Activated naive CD8-positive, alpha-beta T cell treated with anti-CD3 and anti-CD28 coated beads, Interleukin-2, amount 50 U/mL, for 24 hours (primary cell): Measurements from ENCODE around the gene ATP13A2.

ENCODE experiments used
- ATAC-seq: fragments of 150-1000 bp; cut with Tn5 transposase; one replicate; pipeline ENCODE4 v1.10.0; 2021
- DNase-seq: peaks from one replicate; pipeline ENCODE4 v3.0.0; 2021
- H3K27ac Mint-ChIP-seq: one replicate; pipeline ENCODE4 v1.8.0; 2021; ENCODE audit warnings: mild to moderate bottlenecking, mixed read lengths
- H3K27me3 Mint-ChIP-seq: one replicate; pipeline ENCODE4 v1.8.0; 2021; ENCODE audit warnings: mixed read lengths
- H3K36me3 Mint-ChIP-seq: one replicate; pipeline ENCODE4 v1.8.0; 2021; ENCODE audit warnings: low read depth, mixed read lengths
- H3K4me1 Mint-ChIP-seq: one replicate; pipeline ENCODE4 v1.8.0; 2021; ENCODE audit warnings: mixed read lengths
- H3K4me3 Mint-ChIP-seq: one replicate; pipeline ENCODE4 v1.8.0; 2021; ENCODE audit warnings: mild to moderate bottlenecking, moderate library complexity, mixed read lengths
- H3K9me3 Mint-ChIP-seq: one replicate; pipeline ENCODE4 v1.8.0; 2021; ENCODE audit warnings: mixed read lengths

The ATP13A2 gene

DNA sequence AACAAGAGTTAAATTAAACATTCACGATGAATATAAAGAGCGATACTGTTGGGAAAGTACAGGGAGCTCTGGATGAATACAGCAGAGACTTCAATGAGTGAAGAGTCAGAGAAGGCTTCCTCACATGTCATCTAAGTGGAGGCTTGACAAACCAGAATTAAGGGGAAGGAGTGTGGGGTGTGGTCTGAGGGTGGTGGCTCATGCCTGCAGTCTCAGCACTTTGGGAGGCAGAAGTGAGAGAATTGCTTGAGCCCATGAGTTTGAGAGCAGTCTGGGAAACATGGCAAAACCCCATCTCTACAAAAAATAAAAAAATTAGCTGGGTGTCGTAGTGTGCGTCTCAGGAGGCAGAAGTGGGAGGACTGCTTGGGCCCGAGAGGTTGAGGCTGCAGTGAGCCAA, 33.4 kb upstream of the ATP13A2 start:
- ATAC-seq (no peak), DNase-seq (no peak)
- Mint-ChIP-seq H3K4me1 (peaks cover 12% of the 10 kb centered on the region), H3K36me3 (peaks cover 30% of the 10 kb centered on the region), H3K27me3 (no peaks in the 10 kb centered on the region), H3K27ac (peak overlapping the region; percentile 41), H3K4me3 (no peak overlapping the region), H3K9me3 (no peaks in the 10 kb centered on the region)

DNA sequence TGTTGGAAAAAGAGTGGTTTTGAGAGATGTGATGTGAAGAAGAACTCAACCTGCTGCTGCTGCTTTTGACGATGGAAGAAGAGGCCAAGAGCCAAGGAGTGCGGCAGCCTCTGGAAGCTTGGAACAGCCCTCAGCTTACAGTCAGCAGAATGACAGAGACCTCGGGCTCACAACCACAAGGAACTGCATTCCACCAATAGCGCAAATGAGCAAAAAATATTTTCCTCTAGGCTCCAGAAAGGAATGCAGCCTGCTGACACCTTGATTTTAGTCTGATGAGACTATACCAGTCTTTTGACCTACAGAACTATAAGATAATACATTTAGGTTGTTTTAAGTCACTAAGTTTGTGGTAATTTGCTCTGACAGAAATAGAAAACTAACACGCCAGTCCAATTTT, 31.9 kb upstream of the ATP13A2 start:
- Mint-ChIP-seq H3K27ac (no peak overlapping the region), H3K4me1 (peaks cover 12% of the 10 kb centered on the region), H3K36me3 (peaks cover 38% of the 10 kb centered on the region), H3K9me3 (no peaks in the 10 kb centered on the region), H3K27me3 (no peaks in the 10 kb centered on the region), H3K4me3 (no peak overlapping the region)
- DNase-seq (no peak), ATAC-seq (no peak)

DNA sequence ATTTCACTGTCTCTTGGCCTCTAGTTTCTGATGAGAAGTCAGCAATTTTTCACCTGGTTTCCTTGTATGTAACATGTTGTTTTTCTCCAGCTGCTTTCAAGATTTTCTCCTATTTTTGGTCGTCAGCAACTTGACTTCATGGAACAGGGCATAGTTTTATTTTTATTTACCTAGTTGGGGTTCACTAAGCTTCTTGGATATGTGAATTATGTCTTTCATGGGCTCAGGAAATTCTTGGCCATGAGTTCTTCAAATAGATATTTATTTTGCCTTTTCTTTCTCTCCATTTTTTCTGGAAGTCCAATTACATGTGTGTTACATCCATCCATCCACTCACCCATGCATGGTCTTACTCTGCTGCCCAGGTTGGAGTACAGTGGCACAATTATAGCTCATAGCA, 28.4 kb upstream of the ATP13A2 start:
- H3K4me3 Mint-ChIP-seq: no peak overlapping the region
- H3K27me3 Mint-ChIP-seq: no peaks in the 10 kb centered on the region
- ATAC-seq (no peak), DNase-seq (no peak)
- H3K27ac Mint-ChIP-seq: no peak overlapping the region
- no peaks in the 10 kb centered on the region for H3K9me3 Mint-ChIP-seq
- peaks cover 40% of the 10 kb centered on the region for H3K36me3 Mint-ChIP-seq
- H3K4me1 Mint-ChIP-seq: peaks cover 3% of the 10 kb centered on the region

DNA sequence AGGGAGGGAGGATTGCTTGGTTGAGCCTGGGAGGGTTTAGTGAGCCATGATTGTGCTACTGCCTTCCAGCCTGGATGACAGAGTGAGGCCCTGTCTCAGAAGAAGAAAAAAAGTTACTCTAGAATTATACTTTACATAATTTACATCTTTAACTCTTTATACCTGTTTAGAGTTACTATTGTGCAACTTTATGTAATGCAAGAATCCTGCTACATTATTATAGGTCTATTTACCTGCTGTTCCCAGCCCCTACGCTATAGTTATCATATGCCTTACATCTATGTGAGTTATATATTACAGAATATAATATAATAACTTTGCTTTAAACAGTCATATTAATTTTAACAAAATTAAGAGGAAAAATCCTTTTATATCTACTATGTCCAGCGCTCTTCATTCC, 27.8 kb upstream of the ATP13A2 start:
- DNase-seq (no peak), ATAC-seq (no peak)
- Mint-ChIP-seq H3K4me3 (no peak overlapping the region), H3K27me3 (no peaks in the 10 kb centered on the region), H3K4me1 (no peaks in the 10 kb centered on the region), H3K36me3 (peaks cover 37% of the 10 kb centered on the region), H3K27ac (no peak overlapping the region), H3K9me3 (no peaks in the 10 kb centered on the region)

DNA sequence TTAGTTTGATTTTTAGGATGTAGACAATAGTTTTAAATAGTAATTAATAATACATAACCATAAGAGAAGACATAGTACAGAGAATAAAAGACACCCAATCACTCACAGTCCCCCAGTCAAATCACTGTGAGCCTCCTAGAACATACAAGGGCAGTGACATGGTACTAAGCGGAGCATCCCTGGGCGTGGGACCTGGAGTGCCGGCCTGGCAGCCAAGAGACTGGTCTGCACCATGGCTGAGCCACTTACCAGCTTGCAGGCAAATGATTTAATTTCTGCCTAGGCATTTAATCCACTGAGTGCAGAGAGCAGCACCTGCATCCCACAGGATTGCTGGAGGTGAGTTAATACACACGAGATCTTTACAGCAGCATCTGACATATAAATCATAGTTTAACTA, 21.8 kb upstream of the ATP13A2 start:
- DNase-seq (no peak), ATAC-seq (no peak)
- no peaks in the 10 kb centered on the region for H3K9me3 Mint-ChIP-seq
- no peaks in the 10 kb centered on the region for H3K4me1 Mint-ChIP-seq
- H3K27me3 Mint-ChIP-seq: no peaks in the 10 kb centered on the region
- no peak overlapping the region for H3K4me3 Mint-ChIP-seq
- H3K36me3 Mint-ChIP-seq: peaks cover 26% of the 10 kb centered on the region
- no peak overlapping the region for H3K27ac Mint-ChIP-seq

DNA sequence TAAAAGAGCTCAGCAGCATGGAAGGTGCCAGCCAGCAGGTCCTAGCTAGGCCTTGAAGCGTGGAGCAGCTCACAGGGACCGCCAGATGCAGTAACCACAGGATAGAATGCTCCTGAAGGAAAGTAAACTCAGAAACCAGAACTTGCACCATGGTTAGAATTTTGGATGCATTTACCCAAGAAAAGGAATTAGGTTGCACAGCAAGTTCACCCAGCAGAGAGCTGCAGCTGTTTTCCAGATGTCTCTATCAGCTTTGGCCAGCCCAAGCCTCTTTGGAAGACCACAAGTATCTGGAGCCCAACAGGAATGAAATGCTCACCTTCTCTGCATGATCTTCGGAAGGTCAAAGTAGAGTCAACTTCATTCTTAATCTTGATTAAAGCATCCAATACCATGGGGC, 21.0 kb upstream of the ATP13A2 start:
- H3K27ac Mint-ChIP-seq: no peak overlapping the region
- ATAC-seq (no peak), DNase-seq (no peak)
- H3K9me3 Mint-ChIP-seq: no peaks in the 10 kb centered on the region
- H3K27me3 Mint-ChIP-seq: no peaks in the 10 kb centered on the region
- H3K4me1 Mint-ChIP-seq: no peaks in the 10 kb centered on the region
- H3K36me3 Mint-ChIP-seq: peaks cover 27% of the 10 kb centered on the region
- H3K4me3 Mint-ChIP-seq: no peak overlapping the region

DNA sequence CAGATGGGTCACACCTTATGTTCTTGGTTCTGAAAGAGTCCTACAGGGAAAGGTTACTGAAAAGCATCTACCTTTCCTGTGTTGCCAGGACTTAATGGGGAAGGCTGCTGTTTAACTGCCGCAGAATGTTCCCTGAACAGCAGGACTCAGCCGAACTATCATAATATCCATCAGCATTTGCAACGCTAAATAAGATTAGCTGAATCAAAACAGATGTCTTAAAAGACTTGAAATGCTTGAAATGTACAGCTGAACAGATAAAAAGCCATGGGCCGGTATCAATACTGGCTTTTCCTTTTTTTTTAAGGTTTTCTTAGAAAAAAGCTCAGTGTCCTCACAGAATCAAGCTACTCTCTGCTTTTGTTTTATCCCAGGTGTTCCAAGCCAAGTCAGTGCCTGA, 19.7 kb upstream of the ATP13A2 start:
- Mint-ChIP-seq H3K9me3 (no peaks in the 10 kb centered on the region), H3K4me3 (no peak overlapping the region), H3K27ac (no peak overlapping the region), H3K4me1 (no peaks in the 10 kb centered on the region), H3K27me3 (no peaks in the 10 kb centered on the region), H3K36me3 (peaks cover 33% of the 10 kb centered on the region)
- ATAC-seq (no peak), DNase-seq (no peak)

DNA sequence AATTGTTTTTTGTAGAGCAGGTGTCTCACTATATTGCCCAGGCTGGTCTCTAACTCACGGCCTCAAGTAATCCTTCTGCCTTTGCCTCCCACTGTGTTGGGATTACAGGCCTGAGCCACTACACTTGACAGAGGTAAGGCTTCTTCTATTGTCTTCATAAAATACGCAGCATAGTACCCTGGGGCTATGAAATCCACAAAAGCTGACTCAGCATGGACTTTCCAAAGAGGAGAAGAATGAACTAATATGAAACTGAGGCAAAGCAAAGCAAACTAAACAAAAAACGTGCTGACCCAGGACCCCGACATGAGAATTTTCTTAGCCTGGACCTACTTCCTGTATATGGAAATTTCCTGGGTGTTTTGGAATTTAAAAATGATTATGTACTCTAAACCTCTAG, 18.5 kb upstream of the ATP13A2 start:
- DNase-seq (no peak), ATAC-seq (no peak)
- Mint-ChIP-seq H3K4me1 (no peaks in the 10 kb centered on the region), H3K27me3 (no peaks in the 10 kb centered on the region), H3K36me3 (peaks cover 34% of the 10 kb centered on the region), H3K9me3 (no peaks in the 10 kb centered on the region), H3K4me3 (no peak overlapping the region), H3K27ac (no peak overlapping the region)

DNA sequence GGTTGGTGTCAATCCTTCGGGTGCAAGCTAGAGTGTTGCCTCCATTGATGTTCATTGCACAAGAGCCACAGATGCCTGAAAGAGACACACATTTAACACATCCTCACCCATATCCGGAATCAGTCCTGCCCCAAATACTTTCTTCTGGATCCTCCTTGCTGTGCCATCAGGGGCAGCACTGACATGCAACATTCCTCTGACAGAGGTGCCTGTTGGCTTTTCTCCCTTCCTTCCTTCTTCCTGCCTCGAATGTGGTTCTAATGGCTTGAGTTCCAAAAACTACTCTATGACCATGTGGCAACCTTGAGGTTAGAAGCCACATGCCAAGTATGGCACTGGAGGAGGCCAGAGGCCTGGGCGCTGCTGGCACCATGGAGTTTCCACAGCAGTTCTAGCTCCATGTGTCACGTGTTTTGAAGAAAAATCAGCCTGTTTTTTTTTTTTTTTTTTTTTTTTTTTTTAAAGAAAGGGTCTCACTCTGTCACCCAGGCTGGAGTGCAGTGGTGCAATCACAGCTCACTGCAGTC, 17.0 kb upstream of the ATP13A2 start:
- Mint-ChIP-seq H3K27ac (no peak overlapping the region), H3K36me3 (peaks cover 37% of the 10 kb centered on the region), H3K4me1 (no peaks in the 10 kb centered on the region), H3K27me3 (no peaks in the 10 kb centered on the region), H3K9me3 (no peaks in the 10 kb centered on the region), H3K4me3 (no peak overlapping the region)
- DNase-seq: no peak
- ATAC-seq: no peak

DNA sequence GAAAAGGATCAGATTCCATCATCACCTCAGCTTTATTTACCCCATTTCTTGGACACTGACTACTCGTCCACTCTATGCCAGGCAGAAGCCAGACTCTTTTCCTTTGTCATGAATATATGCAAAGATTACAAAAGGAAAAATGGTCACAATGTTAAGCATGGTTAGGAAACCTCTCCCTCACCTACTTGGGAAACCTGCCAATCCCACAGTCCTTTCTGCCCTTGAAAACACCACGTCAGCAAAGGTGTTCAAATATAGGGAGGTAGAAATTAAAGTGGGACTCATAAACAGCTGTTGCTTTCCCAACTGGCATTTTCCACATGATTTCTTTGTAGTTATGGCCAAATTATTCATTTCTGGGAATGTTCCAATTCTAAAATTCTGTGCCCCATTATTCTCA, 16.2 kb upstream of the ATP13A2 start:
- H3K36me3 Mint-ChIP-seq: peaks cover 38% of the 10 kb centered on the region
- no peaks in the 10 kb centered on the region for H3K27me3 Mint-ChIP-seq
- no peak overlapping the region for H3K27ac Mint-ChIP-seq
- H3K9me3 Mint-ChIP-seq: no peaks in the 10 kb centered on the region
- DNase-seq: no peak
- no peak for ATAC-seq
- H3K4me3 Mint-ChIP-seq: no peak overlapping the region
- no peaks in the 10 kb centered on the region for H3K4me1 Mint-ChIP-seq

DNA sequence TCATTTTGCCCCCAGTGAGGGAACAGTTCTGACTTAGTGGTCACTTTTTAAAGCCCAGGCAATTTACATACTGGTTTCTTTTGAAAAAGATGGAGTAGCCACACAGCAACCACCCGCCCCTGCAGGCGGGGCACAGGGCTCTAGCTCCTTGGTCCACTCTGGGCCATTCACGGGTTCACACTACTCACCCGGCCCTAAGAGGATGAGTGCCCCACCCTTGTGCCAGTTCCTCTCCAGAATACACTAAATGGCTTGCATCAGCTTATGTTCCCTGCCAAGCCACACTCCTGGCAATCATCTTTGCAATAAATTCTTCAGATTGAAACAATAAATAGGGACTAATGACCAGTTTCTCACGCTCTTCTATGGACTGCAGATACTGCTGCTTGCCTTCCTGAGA, 15.7 kb upstream of the ATP13A2 start:
- Mint-ChIP-seq H3K4me1 (no peaks in the 10 kb centered on the region), H3K4me3 (no peak overlapping the region), H3K27me3 (no peaks in the 10 kb centered on the region), H3K36me3 (peaks cover 38% of the 10 kb centered on the region), H3K9me3 (no peaks in the 10 kb centered on the region), H3K27ac (no peak overlapping the region)
- ATAC-seq (no peak), DNase-seq (no peak)

DNA sequence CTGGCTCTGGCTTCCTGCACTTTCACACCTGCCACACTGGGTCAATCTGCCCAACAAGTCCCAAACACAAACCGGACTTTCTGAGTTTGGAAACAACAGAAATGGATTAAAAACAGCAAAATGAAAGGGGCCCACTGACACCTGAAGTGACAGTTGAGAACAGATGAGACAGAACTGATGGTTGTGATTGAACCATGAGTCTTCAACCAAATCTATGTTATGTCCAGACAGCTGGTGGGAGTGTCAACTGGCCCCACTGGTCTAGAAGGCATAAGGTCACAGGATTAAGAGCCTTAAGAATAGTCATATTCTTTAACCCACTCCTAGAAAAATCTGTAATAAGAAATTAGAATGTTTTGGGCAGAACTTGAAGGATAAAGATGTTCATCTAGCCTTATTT, 13.0 kb upstream of the ATP13A2 start:
- Mint-ChIP-seq H3K27me3 (no peaks in the 10 kb centered on the region), H3K4me3 (no peak overlapping the region), H3K36me3 (peaks cover 46% of the 10 kb centered on the region), H3K9me3 (no peaks in the 10 kb centered on the region), H3K4me1 (no peaks in the 10 kb centered on the region), H3K27ac (no peak overlapping the region)
- DNase-seq: no peak
- ATAC-seq: no peak

DNA sequence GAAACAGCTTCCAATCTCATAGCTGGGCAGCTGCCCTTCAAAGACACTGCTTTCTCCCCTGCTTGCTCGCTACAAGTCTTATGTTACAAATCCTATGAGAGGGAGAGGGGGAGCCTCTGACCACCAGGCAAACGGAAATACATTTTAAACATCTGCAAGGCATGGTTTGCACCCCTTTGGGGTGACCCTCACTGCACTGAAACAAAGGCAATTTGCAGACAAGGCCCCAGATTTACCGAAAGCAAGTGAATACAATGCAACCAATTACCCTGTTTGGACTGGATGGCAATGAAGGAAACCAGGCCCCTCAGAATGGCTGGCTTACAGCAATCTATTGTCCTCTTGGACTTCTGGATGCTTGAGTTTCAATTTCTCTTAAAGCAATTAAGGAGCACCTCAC, 11.8 kb upstream of the ATP13A2 start:
- Mint-ChIP-seq H3K36me3 (peaks cover 48% of the 10 kb centered on the region), H3K9me3 (no peaks in the 10 kb centered on the region), H3K27ac (no peak overlapping the region), H3K27me3 (no peaks in the 10 kb centered on the region), H3K4me1 (peaks cover 9% of the 10 kb centered on the region), H3K4me3 (no peak overlapping the region)
- no peak for ATAC-seq
- no peak for DNase-seq

DNA sequence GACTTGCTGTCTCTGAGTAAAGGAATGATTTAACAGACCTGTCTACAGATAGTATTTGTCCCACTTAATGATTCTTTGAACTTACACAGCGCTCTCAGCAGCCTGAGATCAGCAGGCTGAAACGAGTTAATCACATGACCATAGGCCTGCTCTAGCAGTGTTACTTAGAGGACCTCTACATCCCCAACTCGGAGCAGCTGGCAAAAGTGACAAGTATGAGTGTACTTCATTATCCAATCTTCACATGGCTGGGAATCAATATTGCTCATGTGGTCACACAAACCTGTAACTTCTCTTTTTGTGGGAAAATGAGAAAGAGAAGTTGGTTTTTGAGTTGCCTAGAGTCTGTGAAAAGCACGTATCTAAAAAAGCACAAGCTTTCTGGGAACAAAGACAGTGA, 11.4 kb upstream of the ATP13A2 start:
- DNase-seq (no peak), ATAC-seq (no peak)
- peaks cover 47% of the 10 kb centered on the region for H3K36me3 Mint-ChIP-seq
- H3K27me3 Mint-ChIP-seq: no peaks in the 10 kb centered on the region
- no peaks in the 10 kb centered on the region for H3K9me3 Mint-ChIP-seq
- H3K4me3 Mint-ChIP-seq: no peak overlapping the region
- peaks cover 9% of the 10 kb centered on the region for H3K4me1 Mint-ChIP-seq
- H3K27ac Mint-ChIP-seq: no peak overlapping the region

DNA sequence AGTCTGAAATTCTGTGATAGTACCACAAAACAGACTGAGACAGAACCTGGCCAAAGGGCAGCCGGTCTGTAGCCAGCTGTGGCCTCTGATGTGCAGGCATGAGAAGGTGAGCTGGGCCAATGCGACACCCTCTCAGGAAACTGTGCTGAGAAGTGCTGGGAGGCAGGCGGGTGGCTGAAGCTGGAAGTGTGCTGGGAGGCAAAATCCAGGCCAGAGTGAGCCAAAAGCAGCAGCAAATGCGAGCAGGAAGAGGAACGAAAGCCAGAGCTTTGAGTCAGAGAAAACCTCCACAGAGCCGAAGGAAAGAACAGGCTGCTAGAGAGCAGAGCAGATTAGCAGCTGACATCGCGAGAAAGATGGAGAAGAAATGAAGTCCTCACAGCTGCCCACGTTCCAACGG, 10.2 kb upstream of the ATP13A2 start:
- ATAC-seq (no peak), DNase-seq (no peak)
- H3K4me3 Mint-ChIP-seq: no peak overlapping the region
- peaks cover 9% of the 10 kb centered on the region for H3K4me1 Mint-ChIP-seq
- no peaks in the 10 kb centered on the region for H3K27me3 Mint-ChIP-seq
- peaks cover 37% of the 10 kb centered on the region for H3K36me3 Mint-ChIP-seq
- no peaks in the 10 kb centered on the region for H3K9me3 Mint-ChIP-seq
- H3K27ac Mint-ChIP-seq: no peak overlapping the region

DNA sequence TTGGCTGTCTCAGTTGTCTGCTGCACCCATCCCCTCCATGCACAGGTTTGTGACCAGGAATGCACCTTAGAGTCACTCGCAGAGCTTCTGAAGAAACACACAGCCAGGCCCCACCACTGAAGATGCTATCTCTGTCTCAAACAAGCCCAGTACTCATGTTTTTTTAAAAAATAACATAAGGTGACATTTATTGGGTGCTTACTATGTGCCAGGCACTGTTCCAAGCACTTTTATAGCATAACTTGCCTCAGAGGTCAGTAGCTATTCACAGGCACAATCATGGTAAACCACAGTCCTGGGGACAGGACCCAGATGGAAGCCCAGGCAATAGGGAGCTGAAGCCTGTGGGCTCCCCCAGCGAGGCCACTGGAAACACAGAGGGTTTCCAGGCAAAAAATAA, 8.8 kb upstream of the ATP13A2 start:
- DNase-seq (no peak), ATAC-seq (no peak)
- H3K27ac Mint-ChIP-seq: no peak overlapping the region
- H3K36me3 Mint-ChIP-seq: peaks cover 35% of the 10 kb centered on the region
- peaks cover 9% of the 10 kb centered on the region for H3K4me1 Mint-ChIP-seq
- no peaks in the 10 kb centered on the region for H3K27me3 Mint-ChIP-seq
- H3K4me3 Mint-ChIP-seq: no peak overlapping the region
- no peaks in the 10 kb centered on the region for H3K9me3 Mint-ChIP-seq
